A549 (cell line): ENCODE data around the gene PCDHA1. TPM values are rescaled to one million over a fixed set of nuclear protein-coding genes. Genes with fewer than 3 reads are reported as not detected.

Source experiments
- ATAC-seq, 2 experiments: fragments of 200-7000 bp in 1 of 2; fragments of >200 bp in 1 of 2; cut with Nextera tagmentation in 1 of 2; cut with Tn5 transposase in 1 of 2; 3 replicates each; pipeline versions ENCODE4 v1.8.0 to v1.9.1; 2018 to 2020; ENCODE audit warnings: mild to moderate bottlenecking in 1 of 2, moderate library complexity in 1 of 2
- CTCF ChIA-PET: fragments of 300-600 bp; sonication (Branson Sonifier 250); formaldehyde crosslinking; extraction: SDS; loops from one replicate; lab custom pipeline; 2021; ENCODE audit warnings: antibody characterized with exemption, inconsistent platforms; lab: Yijun Ruan, JAX
- POLR2A ChIA-PET: fragments of 350-600 bp; formaldehyde crosslinking; extraction: SDS; loops from one replicate; lab custom pipeline; 2021; ENCODE audit warnings: antibody characterized with exemption, inconsistent platforms; lab: Yijun Ruan, JAX
- DNase-seq, 2 experiments: peaks; one replicate each; pipeline versions ENCODE4 v3.0.0 to v3.0.0-alpha.2; 2011 to 2016; ENCODE audit warnings: low read depth in 1 of 2, low spot score in 1 of 2
- FAIRE-seq: peaks from 2 replicates; lab custom pipeline; 2011; peaks lifted over from hg19 to GRCh38; lab: Jason Lieb, UNC
- H3K27ac ChIP-seq, 2 experiments: fragments of >200 bp; sonication (Bioruptor Twin); formaldehyde crosslinking; 3 replicates each; pipeline ENCODE4 v1.5.1; 2016 to 2017
- H3K4me1 ChIP-seq: fragments of >200 bp; sonication (Bioruptor Twin); formaldehyde crosslinking; 3 replicates; pipeline ENCODE4 v1.6.1; 2016
- H3K4me2 ChIP-seq: fragments of >200 bp; sonication (Bioruptor Twin); formaldehyde crosslinking; 3 replicates; pipeline ENCODE4 v1.6.1; 2016
- H3K4me3 ChIP-seq: fragments of >200 bp; sonication (Bioruptor Twin); formaldehyde crosslinking; 3 replicates; pipeline ENCODE4 v1.5.1; 2016
- H3K9me3 ChIP-seq: fragments of >200 bp; sonication (Bioruptor Twin); formaldehyde crosslinking; 3 replicates; pipeline ENCODE4 v1.6.1; 2016
- BCL3 ChIP-seq: fragments of >200 bp; sonication (Bioruptor Twin); formaldehyde crosslinking; IDR thresholded peaks from 3 replicates; pipeline ENCODE4 v1.6.1; 2016
- BHLHE40 ChIP-seq: IDR thresholded peaks from 2 replicates; pipeline ENCODE4 v1.6.1; 2012; ENCODE audit warnings: low read depth, low read length, inconsistent platforms
- CBX2 ChIP-seq: fragments of 200-600 bp; sonication (generic); IDR thresholded peaks from 2 replicates; pipeline ENCODE4 v1.6.1; 2016; ENCODE audit warnings: low read depth, mild to moderate bottlenecking, borderline replicate concordance
- CBX8 ChIP-seq: fragments of 200-600 bp; sonication (generic); IDR thresholded peaks from 2 replicates; pipeline ENCODE4 v1.6.1; 2016
- CEBPB ChIP-seq, 2 experiments: fragments of >200 bp in 1 of 2; sonication (Bioruptor Twin) in 1 of 2; formaldehyde crosslinking in 1 of 2; IDR thresholded peaks; 2 replicates each; pipeline ENCODE4 v1.6.1; 2012 to 2016
- CTCF ChIP-seq: fragments of >200 bp; sonication (Bioruptor Twin); formaldehyde crosslinking; IDR thresholded peaks from 3 replicates; pipeline ENCODE4 v1.5.1; 2016
- EHMT2 ChIP-seq: fragments of 200-600 bp; sonication (generic); IDR thresholded peaks from 2 replicates; pipeline ENCODE4 v1.6.1; 2016; ENCODE audit warnings: antibody characterized with exemption, low read depth, mild to moderate bottlenecking, moderate library complexity
- ELK1 ChIP-seq: fragments of 150-350 bp; IDR thresholded peaks from 2 replicates; pipeline ENCODE4 v1.6.1; 2014; ENCODE audit warnings: low read depth, mild to moderate bottlenecking, low read length
- EP300 ChIP-seq, 2 experiments: fragments of >200 bp; sonication (Bioruptor Twin); formaldehyde crosslinking; IDR thresholded peaks; 2 replicates in 1 of 2; 3 replicates in 1 of 2; pipeline ENCODE4 v1.6.1; 2016 to 2017
- FOSB ChIP-seq: fragments of 250-450 bp; sonication (Bioruptor Pico); IDR thresholded peaks from 2 replicates; pipeline ENCODE4 v1.5.0; 2020; ENCODE audit warnings: mild to moderate bottlenecking, moderate library complexity
- GATA3 ChIP-seq: IDR thresholded peaks from 2 replicates; pipeline ENCODE4 v1.6.1; 2012; ENCODE audit warnings: borderline replicate concordance
- HDAC2 ChIP-seq: fragments of 200-600 bp; sonication (generic); IDR thresholded peaks from 2 replicates; pipeline ENCODE4 v1.6.1; 2016
- HES2 ChIP-seq: fragments of >200 bp; sonication (Bioruptor Twin); formaldehyde crosslinking; IDR thresholded peaks from 2 replicates; pipeline ENCODE4 v1.6.1; 2016
- HMGXB4 ChIP-seq: fragments of 250-450 bp; sonication (Bioruptor Pico); IDR thresholded peaks from 2 replicates; pipeline ENCODE4 v1.5.0; 2021; ENCODE audit warnings: mild to moderate bottlenecking, moderate library complexity, borderline replicate concordance
- HOXB5 ChIP-seq: fragments of 250-450 bp; sonication (Bioruptor Pico); IDR thresholded peaks from 2 replicates; pipeline ENCODE4 v1.5.0; 2020; ENCODE audit warnings: mild to moderate bottlenecking, moderate library complexity
- KDM1A ChIP-seq: fragments of 200-600 bp; sonication (generic); IDR thresholded peaks from 2 replicates; pipeline ENCODE4 v1.6.1; 2016; ENCODE audit warnings: low read depth, mild to moderate bottlenecking
- NFE2L2 ChIP-seq: fragments of 150-350 bp; conservative IDR thresholded peaks from 2 replicates; pipeline ENCODE4 v1.6.1; 2014; ENCODE audit warnings: low read length
- POLR2AphosphoS2 ChIP-seq: conservative IDR thresholded peaks from 2 replicates; pipeline ENCODE4 v1.6.1; 2012; ENCODE audit warnings: low read length, improper control_type of control experiment, inconsistent platforms
- RARB ChIP-seq: fragments of 250-450 bp; sonication (Bioruptor Pico); IDR thresholded peaks from 2 replicates; pipeline ENCODE4 v1.8.0; 2021; ENCODE audit warnings: mild to moderate bottlenecking, moderate library complexity
- REST ChIP-seq: fragments of 200-600 bp; sonication (generic); IDR thresholded peaks from 2 replicates; pipeline ENCODE4 v1.6.1; 2016; ENCODE audit warnings: antibody characterized with exemption, mild to moderate bottlenecking, moderate library complexity
- RFX5 ChIP-seq: fragments of 450-650 bp; IDR thresholded peaks from 2 replicates; pipeline ENCODE4 v1.7.1; 2014; ENCODE audit warnings: antibody characterized with exemption, mild to moderate bottlenecking, moderate library complexity
- RNF2 ChIP-seq: fragments of 200-600 bp; sonication (generic); IDR thresholded peaks from 2 replicates; pipeline ENCODE4 v1.6.1; 2016; ENCODE audit warnings: low read depth, mild to moderate bottlenecking, antibody characterized with exemption, moderate library complexity, borderline replicate concordance
- SMC3 ChIP-seq: fragments of >200 bp; sonication (Bioruptor Twin); formaldehyde crosslinking; IDR thresholded peaks from 3 replicates; pipeline ENCODE4 v1.6.1; 2018; ENCODE audit warnings: inconsistent platforms
- TP53 ChIP-seq: fragments of 250-450 bp; sonication (Bioruptor Pico); IDR thresholded peaks from 2 replicates; pipeline ENCODE4 v1.5.0; 2021; ENCODE audit warnings: mild to moderate bottlenecking, moderate library complexity
- WGBS: methylation state at CpG from one replicate; pipeline ENCODE4 v1.1.6; 2017; ENCODE audit errors: missing lambda C conversion rate; 5-methylcytosine and 5-hydroxymethylcytosine counted together
- polyA plus RNA-seq, 4 experiments: library from polyadenylated mRNA; depleted of rRNA in 3 of 4; stranded (reverse); fragments of >200 nt; fragmentation: RNase III in 1 of 4; extraction: RNeasy Plus Mini Kit Qiagen cat#74134 plus additional on column Dnase treatment in 1 of 4; gene quantifications; 2 replicates in 3 of 4; 3 replicates in 1 of 4; pipeline ENCODE4 v1.2.3, GENCODE V29; 2011 to 2017

Gene PCDHA1
- polyA plus RNA-seq, 2 of the 4 experiments (the other 2 are of a cell fraction): 0.13 to 0.52 TPM

- TF ChIP-seq CTCF: peak; percentile 33; the same call in 1 of the 3 replicates
- TF ChIP-seq FOSB (CRISPR knock-in tag): no peak
- no peak for TF ChIP-seq REST
- TF ChIP-seq RFX5: no peak
- no peak for TF ChIP-seq HDAC2
- no peak for TF ChIP-seq GATA3
- TF ChIP-seq RARB: no peak
- TF ChIP-seq EP300 (IDR thresholded peaks at IDR 0.05): no peak
- no peak for TF ChIP-seq HES2
- TF ChIP-seq POLR2AphosphoS2: no peak
- no peak for TF ChIP-seq NFE2L2
- TF ChIP-seq HMGXB4 (CRISPR knock-in tag): no peak
- no peak for TF ChIP-seq KDM1A
Observed at GRCh38 chr5:140840978-140841962, 55.3 kb downstream of the PCDHA1 start, which contains the start of gene PCDHA8 (continued).

- H3K9me3 ChIP-seq: 0 out of 3 replicates have a peak, but pooled peaks cover 3% of the 10 kb centered on the region
- no peak overlapping the region for H3K4me2 ChIP-seq
- no peak overlapping the region for H3K4me3 ChIP-seq
- ATAC-seq (no peak), DNase-seq (no peak), FAIRE-seq (no peak)
- ChIA-PET POLR2A (no interaction called here), CTCF (interaction anchor here (1.0 kb wide), 1 partner anchor 197 kb away, joined by 3 read pairs; no protein-coding TSS in a partner anchor)
- WGBS: 87% methylated on average over 82 of the region's 87 CpGs
- no peaks in the 10 kb centered on the region for H3K4me1 ChIP-seq
- no peak overlapping the region for H3K27ac ChIP-seq
- no peak for TF ChIP-seq BCL3
- TF ChIP-seq RNF2: no peak
- TF ChIP-seq HOXB5: no peak
- no peak for TF ChIP-seq EHMT2
- no peak for TF ChIP-seq ELK1
- no peak for TF ChIP-seq CBX8
- no peak for TF ChIP-seq HES2
- no peak for TF ChIP-seq SMC3
- TF ChIP-seq TP53: no peak
- TF ChIP-seq CBX2: no peak
- no peak for TF ChIP-seq GATA3
- no peak for TF ChIP-seq CEBPB (IDR thresholded peaks at IDR 0.05)
- TF ChIP-seq BHLHE40: no peak
Observed at GRCh38 chr5:140842798-140843733, 57.1 kb downstream of the PCDHA1 start.
